ENCODE measurements around the gene RUNX2. TPM values are rescaled to one million over a fixed set of nuclear protein-coding genes. Genes with fewer than 3 reads are reported as not detected.
A peak's percentile ranks its signal among the peaks of the same experiment; 100 is the strongest.

The RUNX2 gene
- total and polyA plus RNA-seq, 2 experiments from 2014 or later, result 0.66 to 1.7 TPM

- Histone ChIP-seq H3K79me2 (replicated peaks; ENCODE audit: insufficient read depth) (no peaks in the 10 kb centered on the region), H3K36me3 (ENCODE audit: insufficient read depth) (no peaks in the 10 kb centered on the region), H3K4me2 (no peak overlapping the region), H3K27me3 (ENCODE audit: insufficient read depth) (no peaks in the 10 kb centered on the region), H2AFZ (peak overlapping the region; percentile 79; the same call in 1 of the 2 replicates), H3F3A (replicated peaks; ENCODE audit: low read depth) (no peaks in the 10 kb centered on the region), H3K4me3 (no peak overlapping the region), H3K4me1 (ENCODE audit: insufficient read depth) (peaks cover 18% of the 10 kb centered on the region), H4K20me1 (replicated peaks; ENCODE audit: insufficient read depth) (no peaks in the 10 kb centered on the region), H3K27ac (ENCODE audit: low read depth) (no peak overlapping the region), H3K9me2 (ENCODE audit: insufficient read depth) (peaks cover 3% of the 10 kb centered on the region)
- peaks cover 18% of the 10 kb centered on the region for H3K4me1 Mint-ChIP-seq
- DNase-seq (ENCODE audit: low spot score) (no peak), ATAC-seq (no peak)
- peaks cover 2% of the 10 kb centered on the region for H3K27me3 Mint-ChIP-seq (ENCODE audit: insufficient read depth, low read depth, poor library complexity)
- H3K4me3 Mint-ChIP-seq, result no peak overlapping the region
- no peaks in the 10 kb centered on the region for H3K9me3 Mint-ChIP-seq
- H3K36me3 Mint-ChIP-seq (ENCODE audit: low read depth), result no peaks in the 10 kb centered on the region
- no peak overlapping the region for H3K27ac Mint-ChIP-seq
- TF ChIP-seq CREB1 (CRISPR knock-in tag; IDR thresholded peaks at IDR 0.05; ENCODE audit: low read depth), result no peak
- no peak for TF ChIP-seq ZNF331 (CRISPR knock-in tag; IDR thresholded peaks at IDR 0.05; ENCODE audit: low read depth)
- TF ChIP-seq POLR2AphosphoS5 (IDR thresholded peaks at IDR 0.05; ENCODE audit: low read depth), result no peak
- no peak for TF ChIP-seq CTCF (conservative IDR thresholded peaks at IDR 0.05; ENCODE audit: low read depth in 2 of 2)
- no peak for TF ChIP-seq NANOG (IDR thresholded peaks at IDR 0.05; ENCODE audit: borderline replicate concordance)
- no peak for TF ChIP-seq EZH2 (IDR thresholded peaks at IDR 0.05; ENCODE audit: low read depth, unreplicated experiment)
- no peak for TF ChIP-seq ETS1 (IDR thresholded peaks at IDR 0.05)
- no peak for TF ChIP-seq JUNB (IDR thresholded peaks at IDR 0.05; ENCODE audit: unreplicated experiment)
- TF ChIP-seq ZNF114 (CRISPR knock-in tag; IDR thresholded peaks at IDR 0.05), result no peak
- TF ChIP-seq STAT1 (IDR thresholded peaks at IDR 0.05; ENCODE audit: unreplicated experiment), result no peak
- no peak for TF ChIP-seq EZH2phosphoT487 (IDR thresholded peaks at IDR 0.05; ENCODE audit: unreplicated experiment)
- TF ChIP-seq ZNF462 (CRISPR knock-in tag; IDR thresholded peaks at IDR 0.05), result no peak
- TF ChIP-seq REST (IDR thresholded peaks at IDR 0.05; ENCODE audit: unreplicated experiment), result no peak
Measured at GRCh38 chr6:45590226-45590625, 262.1 kb downstream of the RUNX2 start.
